Nucleus accumbens (tissue), 56 donors: Measurements from ENCODE around the gene QPCTL.

Source experiments
- DNase-seq, 56 donors: peaks; one replicate each; lab custom pipeline; 2025; lab: John Stamatoyannopoulos, UW

QPCTL gene

DNA sequence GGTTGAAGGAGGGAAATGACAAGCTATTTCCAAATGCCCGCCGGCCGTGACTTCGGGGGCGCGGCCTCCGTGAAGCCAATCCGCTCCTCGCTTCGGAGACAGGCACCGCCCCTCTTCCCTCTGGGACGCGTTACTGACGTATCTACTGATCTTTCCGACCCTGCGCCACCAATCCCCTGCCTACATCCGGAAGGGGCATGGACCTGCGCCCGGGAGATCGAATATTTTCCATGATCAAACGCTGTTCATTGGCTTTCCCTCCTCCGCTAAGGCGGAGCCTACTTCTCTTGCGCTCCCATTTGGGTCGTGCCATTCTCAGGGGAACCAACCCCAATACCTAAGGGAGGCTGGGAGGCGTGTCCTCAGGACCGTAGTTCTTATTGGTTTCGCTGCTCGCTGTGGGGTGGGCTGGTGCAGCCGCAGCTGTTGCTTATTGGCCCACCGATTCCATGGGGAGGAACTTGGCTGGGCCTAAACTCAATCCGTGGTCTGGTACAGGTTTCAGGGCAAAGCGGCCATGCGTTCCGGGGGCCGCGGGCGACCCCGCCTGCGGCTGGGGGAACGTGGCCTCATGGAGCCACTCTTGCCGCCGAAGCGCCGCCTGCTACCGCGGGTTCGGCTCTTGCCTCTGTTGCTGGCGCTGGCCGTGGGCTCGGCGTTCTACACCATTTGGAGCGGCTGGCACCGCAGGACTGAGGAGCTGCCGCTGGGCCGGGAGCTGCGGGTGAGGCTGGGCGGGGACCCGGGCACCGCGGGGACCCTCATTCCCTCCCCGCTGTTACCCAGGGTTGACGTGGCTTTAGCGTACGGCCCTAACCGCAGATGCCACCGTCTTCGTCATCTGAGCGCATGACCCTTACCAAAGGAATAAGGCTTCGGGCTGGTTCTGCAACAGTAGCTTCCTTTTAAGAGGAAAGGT lies at the start of gene QPCTL:
Gene QPCTL (plus strand): TSS at position 480 of the 919 bp plus-strand sequence. CDS start 38 bp downstream, at position 518.
- DNase-seq: peak; percentile 96 to 100 (median 99)

DNA sequence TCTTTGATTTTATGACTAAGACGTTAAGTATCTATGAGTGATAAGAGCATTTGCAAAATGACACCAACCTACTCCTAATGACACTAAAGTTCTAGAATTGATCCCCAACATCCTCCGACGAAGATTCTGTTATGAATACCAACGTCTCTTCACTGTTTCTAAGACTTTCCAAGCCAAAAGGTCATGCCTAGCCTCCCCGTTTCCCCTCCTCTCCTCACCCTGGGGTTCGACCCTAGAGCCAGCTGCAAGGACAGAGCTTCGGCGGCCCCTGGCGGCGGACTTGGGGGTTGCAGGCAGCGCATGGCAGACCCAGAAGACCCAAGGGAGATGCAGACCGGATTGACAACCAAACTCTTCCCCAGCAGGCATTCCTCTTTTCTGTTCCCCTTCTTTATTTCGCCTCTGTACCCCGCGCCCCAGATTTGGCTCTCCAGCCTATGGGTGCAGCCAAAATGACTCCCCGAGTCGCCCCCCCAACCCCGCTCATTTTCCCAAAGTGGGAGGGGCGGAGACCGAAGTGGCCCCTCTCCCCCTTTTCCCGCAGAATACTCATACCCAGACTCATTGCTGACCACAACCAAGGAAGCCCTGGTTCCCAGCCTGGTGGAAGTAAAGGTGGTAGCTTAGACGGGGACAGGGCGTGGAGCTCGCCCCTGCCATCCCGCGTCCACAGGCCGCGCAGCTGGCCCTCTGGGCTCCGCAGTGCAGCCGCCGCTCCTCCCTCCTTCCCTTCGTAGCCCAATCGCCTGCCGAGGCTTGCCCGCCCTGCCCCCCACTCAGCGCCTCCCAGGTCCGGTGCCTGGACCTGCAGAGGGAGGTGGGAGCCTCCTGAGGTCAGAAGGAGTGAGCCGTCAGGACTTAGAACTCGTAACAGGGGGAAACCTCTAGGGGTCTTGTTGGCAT lies 49.2 kb upstream of the QPCTL start:
- DNase-seq: peak in 53 of 56 donors; percentile 29 to 92 (median 79)

DNA sequence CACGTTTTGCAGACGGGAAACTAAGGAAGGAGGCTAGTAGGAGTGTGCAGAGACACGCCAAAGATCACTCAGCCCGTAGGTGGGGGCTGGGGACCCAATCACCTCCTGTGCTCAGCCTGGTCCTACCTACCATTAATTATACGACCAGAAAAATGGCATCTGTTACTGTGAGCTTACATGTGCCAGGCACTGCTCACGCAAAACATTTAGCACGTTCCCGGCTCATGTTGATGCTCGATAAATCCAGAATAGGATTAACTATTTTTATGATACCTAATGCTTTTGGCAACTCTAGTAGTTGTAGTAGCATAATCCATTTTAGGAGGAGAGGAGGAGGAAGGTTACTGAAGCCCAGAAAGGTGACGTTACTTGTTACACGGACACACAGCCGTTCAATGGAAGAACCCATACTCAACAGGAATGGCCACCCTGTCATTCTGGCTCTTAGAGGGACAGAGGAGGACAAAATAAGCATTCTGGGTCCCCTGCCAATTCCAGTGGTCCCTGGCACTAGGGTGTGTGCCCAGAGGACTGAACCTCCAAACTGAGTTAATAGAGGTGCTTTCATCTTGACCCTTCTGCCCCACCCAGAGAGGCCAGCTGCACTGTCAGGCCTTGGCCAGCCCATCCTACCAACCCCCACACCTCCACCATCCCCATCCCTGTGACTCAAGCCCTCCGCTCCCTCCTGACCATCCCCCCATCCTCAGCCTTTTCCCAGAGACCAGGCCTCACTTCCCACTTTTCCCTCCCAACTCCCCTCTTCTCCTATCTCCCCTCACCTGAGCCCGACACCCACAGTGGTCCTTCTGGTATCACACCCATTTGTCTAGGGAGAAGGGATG lies 48.3 kb upstream of the QPCTL start:
- DNase-seq: peak in 29 of 56 donors; percentile 2 to 55 (median 27)

DNA sequence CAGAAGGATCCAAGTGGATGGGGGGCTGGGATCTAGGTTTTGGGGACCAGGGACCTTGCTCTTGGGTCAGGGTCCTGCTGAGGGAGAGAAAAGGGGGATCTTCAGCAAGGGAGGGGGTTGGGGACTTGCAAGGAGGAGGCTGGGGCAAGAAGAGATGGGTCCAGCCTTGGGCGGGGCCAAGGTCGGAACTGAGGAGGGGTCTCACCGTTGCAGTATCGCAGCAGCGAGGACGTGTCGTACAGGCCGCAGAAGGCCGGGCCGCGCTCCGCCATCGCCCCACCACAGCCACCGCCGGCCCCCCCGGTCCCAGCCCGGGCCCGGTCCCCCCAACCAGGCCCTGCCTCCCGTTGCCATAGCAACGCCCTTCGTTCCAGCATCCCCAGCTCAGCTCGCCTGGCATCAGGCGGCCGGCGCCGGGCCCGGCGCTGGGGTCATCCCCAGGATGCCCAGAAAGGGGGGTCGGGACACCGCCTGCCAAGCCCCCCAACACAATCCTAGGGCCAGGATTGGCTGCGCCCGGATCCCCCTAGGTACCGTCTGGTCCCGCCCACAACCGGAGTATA lies 47.3 kb upstream of the QPCTL start:
- peak in 38 of 56 donors; percentile 74 to 97 (median 94) for DNase-seq

DNA sequence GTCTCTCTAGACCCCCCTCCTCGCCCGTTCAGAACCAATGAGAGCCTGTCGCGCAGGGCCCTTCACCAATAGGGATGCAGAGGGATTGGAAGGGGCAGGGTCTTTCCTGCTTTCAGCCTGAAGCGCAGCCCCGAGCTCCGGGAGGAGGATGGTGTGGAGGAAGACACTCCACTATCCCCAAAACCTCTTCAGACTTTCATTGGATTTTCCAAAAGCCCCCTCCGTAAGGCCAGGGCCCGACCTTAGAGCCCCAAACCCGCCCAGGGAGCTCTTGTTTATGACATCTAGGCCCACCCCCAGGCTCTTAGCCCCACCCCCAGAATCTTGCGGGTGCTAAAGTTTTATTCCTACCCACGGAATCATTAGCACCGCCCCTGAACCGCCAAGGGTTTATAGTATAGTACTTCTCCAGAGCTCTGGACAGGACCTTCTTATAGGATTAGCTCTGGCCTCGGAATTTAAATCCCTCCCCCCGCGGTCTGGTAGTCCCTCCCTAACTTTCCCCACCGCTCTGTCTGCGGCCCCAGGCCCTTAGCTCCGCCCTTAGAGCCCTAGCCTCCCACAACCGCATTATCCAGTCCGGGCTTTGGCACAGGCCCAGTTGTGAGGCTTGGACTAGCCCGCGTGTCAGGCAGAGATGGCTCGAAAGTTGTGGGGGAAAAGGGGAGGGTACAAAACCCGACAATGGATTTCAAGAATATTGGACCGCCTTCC lies 46.7 kb upstream of the QPCTL start:
- peak; percentile 59 to 98 (median 90) for DNase-seq

DNA sequence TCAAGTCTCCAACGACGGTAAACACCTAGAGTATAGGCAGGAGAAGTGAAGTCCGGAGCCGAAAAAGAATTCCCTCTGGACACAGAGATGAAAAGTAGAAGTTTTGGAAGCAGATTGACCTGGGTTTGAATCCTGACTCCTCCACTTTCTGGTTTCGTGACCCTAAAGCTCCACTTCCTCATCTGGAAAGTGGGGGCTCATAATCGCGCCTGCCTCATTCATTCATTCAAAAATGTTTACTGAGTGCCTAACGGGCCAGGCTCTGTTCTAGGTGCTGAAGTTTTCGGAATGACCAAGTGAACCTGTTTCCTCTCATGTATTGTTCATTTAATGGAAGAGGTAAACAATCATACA lies 46.1 kb upstream of the QPCTL start:
- no peak for DNase-seq

DNA sequence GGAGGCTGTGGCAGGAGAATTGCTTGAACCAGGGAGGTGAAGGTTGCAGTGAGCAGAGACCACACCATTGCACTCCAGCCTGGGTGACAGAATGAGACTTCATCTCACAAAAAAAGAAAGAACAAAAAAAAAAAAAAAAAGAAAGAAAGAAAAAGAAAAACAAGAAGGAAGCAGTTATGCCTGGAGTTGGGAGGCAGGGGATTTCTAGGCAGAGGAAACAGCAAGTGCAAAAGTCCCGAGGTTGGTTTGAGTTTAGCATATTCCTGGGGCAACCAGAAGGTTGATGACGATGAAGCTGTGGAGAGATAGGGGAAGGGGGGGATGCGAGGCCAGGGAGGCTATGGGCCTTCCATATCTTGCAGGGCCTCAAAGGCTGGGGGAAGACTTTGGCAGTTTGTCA lies 41.7 kb upstream of the QPCTL start:
- DNase-seq: no peak

DNA sequence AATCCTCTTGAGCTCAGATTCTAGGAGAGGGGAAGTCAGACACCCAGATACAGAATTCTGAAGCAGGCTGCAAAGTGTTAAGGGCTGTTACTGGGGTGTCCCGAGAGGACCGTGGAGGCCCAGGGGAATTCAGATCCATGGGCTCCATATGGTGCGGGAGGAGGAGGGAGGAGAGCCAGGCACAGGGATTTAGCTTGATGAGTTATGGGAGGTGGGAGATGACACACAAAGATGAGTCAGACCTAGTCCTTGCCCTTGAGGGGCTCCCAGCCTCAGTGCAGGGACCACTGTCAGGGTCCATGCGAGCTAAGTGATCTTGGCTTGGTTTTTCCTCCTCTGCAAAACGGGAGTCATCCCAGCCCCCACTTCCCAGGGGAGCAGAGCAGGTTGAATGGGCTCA lies 38.8 kb upstream of the QPCTL start:
- no peak for DNase-seq

DNA sequence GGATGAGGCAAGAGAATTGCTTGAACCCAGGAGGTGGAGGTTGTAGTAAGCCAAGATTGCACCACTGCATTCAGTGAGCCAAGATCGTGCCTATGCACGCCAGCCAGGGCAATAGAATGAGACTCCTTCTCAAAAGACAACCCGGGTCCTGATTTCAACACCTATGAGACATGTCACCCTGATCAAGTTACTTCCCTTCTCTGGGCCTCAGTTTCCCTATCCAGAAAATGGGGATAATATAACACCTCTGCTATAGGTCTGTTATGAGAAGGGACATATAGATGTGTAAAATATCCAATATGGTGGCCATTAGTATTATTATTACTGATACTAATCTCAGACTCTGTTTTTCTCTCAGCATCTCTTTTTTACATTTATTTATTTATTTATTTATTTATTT lies 37.4 kb upstream of the QPCTL start:
- DNase-seq: no peak

DNA sequence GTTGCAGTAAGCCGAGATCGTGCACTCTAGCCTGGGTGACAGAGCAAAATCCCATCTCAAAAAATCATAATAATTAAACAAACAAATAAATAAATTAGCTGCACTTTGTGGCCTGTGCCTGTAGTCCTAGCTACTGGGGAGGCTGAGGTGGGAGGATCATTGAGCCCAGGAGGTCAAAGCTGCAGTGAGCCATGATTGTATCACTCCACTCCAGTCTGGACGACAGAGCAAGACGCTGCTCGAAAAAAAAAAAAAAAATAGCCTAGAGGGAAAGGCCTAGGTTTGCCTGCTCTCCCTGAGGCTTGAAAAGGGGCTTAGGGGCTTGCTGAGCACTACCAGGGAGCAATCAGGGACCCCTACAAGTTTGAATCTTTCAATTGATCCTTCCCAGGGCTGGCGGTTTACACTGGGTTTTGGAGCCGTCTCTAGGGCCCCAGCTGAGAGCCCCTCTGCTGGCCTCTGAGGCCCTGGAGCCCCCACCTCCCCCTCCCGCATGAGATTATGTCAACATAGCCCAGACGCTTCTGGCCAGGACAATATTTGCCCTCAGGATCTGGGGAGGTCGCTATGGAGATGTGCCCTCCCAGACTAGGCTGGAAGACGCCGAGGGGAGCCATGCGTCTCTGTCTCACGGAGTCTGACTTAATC lies 34.8 kb upstream of the QPCTL start:
- no peak for DNase-seq

DNA sequence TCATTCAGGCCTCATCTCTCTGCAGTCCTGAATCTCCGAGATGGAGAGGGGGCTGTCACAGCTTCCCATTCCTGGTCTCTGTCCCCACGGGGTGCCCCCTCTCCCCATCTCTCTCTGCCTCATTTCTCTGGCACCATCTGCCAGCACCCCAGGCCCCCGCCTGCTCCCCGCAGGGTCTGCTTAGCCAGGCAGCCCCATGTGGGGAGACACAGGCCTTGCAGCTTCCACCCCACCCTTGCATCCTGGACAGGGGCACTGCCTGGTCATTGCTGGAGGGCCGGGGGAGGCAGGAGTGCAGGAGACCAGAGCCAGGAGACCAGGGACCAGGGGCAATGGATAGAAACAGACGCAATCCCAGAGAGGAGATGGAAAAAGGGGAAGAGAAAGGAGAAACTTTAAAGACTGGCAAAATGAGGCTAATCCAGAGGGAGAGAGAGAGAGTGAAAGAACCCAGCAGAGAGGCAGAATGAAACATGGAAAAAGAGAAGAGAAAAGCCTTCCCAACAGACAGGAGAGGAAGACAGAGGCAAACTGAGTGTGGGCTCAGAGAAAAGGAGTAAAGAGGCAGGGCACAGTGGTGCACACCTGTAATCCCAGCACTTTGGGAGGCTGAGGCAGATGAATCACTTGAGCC lies 33.3 kb upstream of the QPCTL start:
- DNase-seq: no peak

DNA sequence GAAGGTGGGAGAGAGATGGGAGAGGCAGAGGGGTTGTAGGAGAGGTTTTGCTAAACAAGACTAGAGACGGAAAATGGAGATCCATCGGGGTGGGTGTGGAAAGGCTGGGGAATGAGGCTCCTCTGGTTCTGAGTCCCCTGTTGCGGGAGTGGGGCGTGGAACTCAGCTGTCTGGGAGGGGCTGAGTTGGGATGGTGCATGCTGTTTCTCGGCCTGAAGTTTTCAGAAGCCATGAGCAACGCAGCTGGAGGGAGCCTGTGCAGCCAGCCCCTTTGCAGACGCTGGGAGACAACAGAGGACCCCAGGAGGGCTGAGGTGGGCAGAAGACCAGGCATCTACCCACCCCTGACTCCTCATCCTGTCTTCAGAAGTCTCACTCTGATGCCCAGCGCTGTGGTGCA lies 31.8 kb upstream of the QPCTL start:
- no peak for DNase-seq

DNA sequence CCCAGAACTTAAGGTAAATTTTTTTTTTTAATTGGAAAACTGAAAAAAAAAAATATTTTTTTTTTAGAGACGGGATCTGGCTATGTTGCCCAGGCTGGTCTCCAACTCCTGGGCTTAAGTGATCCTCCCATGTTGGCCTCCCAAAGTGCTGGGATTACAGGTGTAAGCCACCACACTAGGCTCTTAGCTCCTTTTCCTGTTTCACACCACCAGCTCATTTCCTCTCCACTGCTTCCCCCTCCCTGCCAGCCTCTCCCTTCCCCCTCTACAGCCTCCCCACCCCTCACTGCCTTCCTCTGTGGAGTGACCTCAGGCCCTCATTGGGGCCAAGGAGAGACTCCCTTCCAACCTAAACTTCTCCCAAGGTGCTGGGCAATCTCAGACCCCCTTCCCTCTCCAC lies 28.7 kb upstream of the QPCTL start:
- DNase-seq: no peak

DNA sequence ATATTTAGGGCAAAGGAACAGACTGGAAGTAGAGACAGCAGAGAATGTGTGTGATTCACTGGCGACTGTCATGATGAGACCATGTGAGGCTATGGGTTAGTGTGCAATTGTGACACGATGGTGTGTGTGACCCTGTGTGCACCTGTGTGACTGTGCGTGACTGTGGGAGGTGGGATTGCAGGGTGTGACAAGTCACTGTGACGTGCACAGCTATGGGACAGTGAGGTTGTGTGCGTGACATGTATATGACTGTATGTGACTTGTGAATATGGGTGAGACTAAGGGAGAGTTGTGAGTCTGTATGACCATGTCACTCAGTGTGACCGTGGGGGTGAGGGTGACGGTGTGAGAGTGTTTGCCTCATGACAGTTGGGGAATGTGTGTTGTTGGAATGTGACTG lies 27.9 kb upstream of the QPCTL start:
- no peak for DNase-seq

DNA sequence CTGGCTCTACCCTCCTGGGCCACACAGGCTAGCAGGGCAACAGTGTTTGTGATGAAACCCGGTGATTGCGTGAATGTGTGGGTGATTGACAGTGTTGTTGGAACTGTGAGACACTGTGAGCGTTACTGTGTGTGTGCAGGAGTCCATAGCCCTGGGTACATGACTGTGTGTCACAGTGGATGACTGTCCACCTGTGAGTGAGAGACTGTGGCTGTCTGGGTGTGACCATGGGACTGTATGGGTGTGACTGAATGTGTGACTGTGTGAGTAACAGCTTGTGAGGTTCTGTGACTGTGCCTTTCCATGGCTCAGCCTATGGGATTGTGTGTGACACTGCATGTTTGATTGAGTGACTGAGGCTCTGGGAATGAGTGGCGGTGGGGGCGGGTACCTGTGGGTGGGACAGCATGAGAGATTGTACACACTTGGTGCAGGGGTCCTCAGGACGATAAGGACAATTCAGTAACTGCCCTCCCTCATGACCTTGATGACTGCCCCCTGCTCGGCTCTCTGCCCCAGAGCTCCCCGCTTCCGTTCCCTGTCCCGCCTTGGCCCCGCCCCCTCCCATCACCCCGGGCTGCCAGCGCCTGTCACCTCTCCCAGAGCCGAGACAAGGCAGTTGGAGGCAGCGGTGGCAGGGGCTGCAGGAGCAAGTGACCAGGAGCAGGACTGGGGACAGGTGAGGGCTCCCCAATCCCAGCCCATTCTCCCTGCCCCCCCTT lies 24.7 kb upstream of the QPCTL start, which contains the start of gene GIPR:
Gene GIPR (plus strand): TSS at position 602 of the 722 bp plus-strand sequence. CDS start 1,300 bp downstream, outside the sequence.
- DNase-seq: peak in 29 of 56 donors; percentile 2 to 69 (median 28)

DNA sequence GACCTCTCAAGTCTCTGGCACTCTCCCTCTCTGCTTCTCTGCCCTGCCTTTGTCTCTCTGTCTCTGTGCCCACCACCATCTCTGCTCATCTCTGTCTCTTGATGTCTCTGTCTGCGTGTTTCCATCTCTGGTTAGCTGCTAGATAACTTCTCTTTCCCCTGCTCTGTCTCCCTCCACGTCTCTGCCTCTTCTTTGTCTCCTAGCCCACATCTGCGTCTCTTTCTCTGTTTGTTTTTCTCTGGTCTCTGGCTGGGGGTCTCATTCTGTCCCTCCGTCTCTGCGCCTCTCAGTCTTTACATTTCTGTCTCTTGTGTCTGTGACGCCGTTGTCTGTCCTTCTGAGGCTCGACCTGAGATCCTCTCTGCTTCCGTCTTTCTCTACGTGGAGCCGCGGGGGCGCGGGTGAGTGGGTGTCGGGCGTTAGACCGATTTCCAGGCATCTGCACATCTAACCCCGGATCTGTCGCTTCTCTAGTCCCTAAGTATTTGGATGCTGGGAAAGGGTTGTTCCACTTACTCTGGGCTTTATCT lies 24.1 kb upstream of the QPCTL start:
- DNase-seq: peak in 1 of 56 donors; percentile 2
